Activated CD4-positive, alpha-beta T cell treated with anti-CD3 and anti-CD28 coated beads, Interleukin-2, amount 10 ng/mL, durations not matched to agents 7 days and 5 days (primary cell): ENCODE results near the gene R3HDM4. TPM values are rescaled to one million over a fixed set of nuclear protein-coding genes. Genes with fewer than 3 reads are reported as not detected.
"Not testable (repeated sequence)": the region's sequence is repeated elsewhere in the genome, so short reads cannot be mapped to it uniquely, and the experiment has no call there.

Experiments used
- CTCF ChIA-PET: fragments of 350-600 bp; sonication (Branson Sonifier 250); formaldehyde crosslinking; loops from one replicate; lab custom pipeline; 2021; ENCODE audit warnings: antibody characterized with exemption; lab: Charles Lee
- POLR2A ChIA-PET: fragments of 350-600 bp; sonication (Branson Sonifier 250); formaldehyde crosslinking; loops from one replicate; lab custom pipeline; 2021; ENCODE audit warnings: antibody characterized with exemption; lab: Charles Lee
- DNase-seq: peaks from one replicate; pipeline ENCODE4 v3.0.0-alpha.2; 2020
- H3K27ac Mint-ChIP-seq: one replicate; pipeline ENCODE4 v1.8.0; 2021; ENCODE audit warnings: mild to moderate bottlenecking, moderate library complexity, mixed read lengths
- H3K27me3 Mint-ChIP-seq: one replicate; pipeline ENCODE4 v1.8.0; 2021; ENCODE audit warnings: mixed read lengths
- H3K36me3 Mint-ChIP-seq: one replicate; pipeline ENCODE4 v1.8.0; 2021; ENCODE audit warnings: low read depth, mixed read lengths
- H3K4me1 Mint-ChIP-seq: one replicate; pipeline ENCODE4 v1.8.0; 2021; ENCODE audit warnings: mixed read lengths
- H3K4me3 Mint-ChIP-seq: one replicate; pipeline ENCODE4 v1.8.0; 2021; ENCODE audit warnings: mild to moderate bottlenecking, moderate library complexity, mixed read lengths
- H3K9me3 Mint-ChIP-seq: one replicate; pipeline ENCODE4 v1.8.0; 2021; ENCODE audit warnings: mixed read lengths
- total RNA-seq, 2 experiments: library from RNA; stranded (reverse); gene quantifications; one replicate each; pipeline ENCODE4 v1.2.3, GENCODE V29; 2021

R3HDM4 gene
- total RNA-seq, 2 experiments from 2014 or later = 120 to 121 TPM

DNA sequence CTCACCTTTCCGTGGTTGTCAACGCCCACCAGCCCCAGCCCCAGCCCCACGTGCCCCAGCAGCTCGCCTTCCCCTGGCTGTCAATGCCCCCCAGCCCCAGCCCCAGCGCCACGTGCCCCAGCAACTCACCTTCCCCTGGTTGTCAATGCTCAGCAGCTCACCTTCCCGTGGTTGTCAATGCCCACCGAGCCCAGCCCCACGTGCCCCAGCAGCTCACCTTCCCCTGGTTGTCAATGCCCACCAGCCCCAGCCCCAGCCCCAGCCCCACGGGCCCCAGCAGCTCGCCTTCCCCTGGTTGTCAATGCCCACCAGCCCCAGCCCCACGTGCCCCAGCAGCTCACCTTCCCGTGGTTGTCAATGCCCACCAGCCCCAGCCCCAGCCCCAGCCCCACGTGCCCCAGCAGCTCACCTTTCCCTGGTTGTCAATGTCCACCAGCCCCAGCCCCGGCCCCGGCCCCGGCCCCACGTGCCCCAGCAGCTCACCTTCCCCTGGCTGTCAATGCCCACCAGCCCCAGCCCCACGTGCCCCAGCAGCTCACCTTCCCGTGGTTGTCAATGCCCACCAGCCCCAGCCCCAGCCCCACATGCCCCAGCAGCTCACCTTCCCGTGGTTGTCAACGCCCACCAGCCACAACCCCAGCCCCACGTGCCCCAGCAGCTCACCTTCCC lies 34.9 kb downstream of the R3HDM4 start:
- H3K9me3 Mint-ChIP-seq, DNase-seq, H3K4me1 Mint-ChIP-seq, H3K4me3 Mint-ChIP-seq, H3K27me3 Mint-ChIP-seq, H3K36me3 Mint-ChIP-seq, POLR2A ChIA-PET: not testable (repeated sequence)
- CTCF ChIA-PET = interaction anchor here (1.3 to 1.8 kb wide), 2 partner anchors 13 to 15 kb away, joined by 3 to 6 read pairs; no protein-coding TSS in a partner anchor
- H3K27ac Mint-ChIP-seq = peak overlapping the region; percentile 19

- Mint-ChIP-seq H3K4me3 (no peak overlapping the region), H3K27ac (no peak overlapping the region), H3K4me1 (peaks cover 12% of the 10 kb centered on the region), H3K27me3 (no peaks in the 10 kb centered on the region), H3K9me3 (no peaks in the 10 kb centered on the region), H3K36me3 (peaks cover 7% of the 10 kb centered on the region)
- no peak for DNase-seq
- CTCF ChIA-PET = no interaction called here
- POLR2A ChIA-PET = no interaction called here
Measured at GRCh38 chr19:876780-877314, 36.2 kb downstream of the R3HDM4 start.

- Mint-ChIP-seq H3K4me1 (peaks cover 14% of the 10 kb centered on the region), H3K27me3 (no peaks in the 10 kb centered on the region), H3K36me3 (peaks cover 9% of the 10 kb centered on the region), H3K4me3 (no peak overlapping the region), H3K9me3 (no peaks in the 10 kb centered on the region), H3K27ac (no peak overlapping the region)
- ChIA-PET CTCF (interaction anchor here (1.3 kb wide), 1 partner anchor 33 kb away, joined by 4 read pairs; no protein-coding TSS in a partner anchor), POLR2A (no interaction called here)
- DNase-seq = no peak
Measured at GRCh38 chr19:876089-876488, 36.9 kb downstream of the R3HDM4 start.

- no peak overlapping the region for H3K4me3 Mint-ChIP-seq
- POLR2A ChIA-PET = no interaction called here
- H3K36me3 Mint-ChIP-seq = peaks cover 11% of the 10 kb centered on the region
- DNase-seq = no peak
- no peaks in the 10 kb centered on the region for H3K9me3 Mint-ChIP-seq
- peaks cover 14% of the 10 kb centered on the region for H3K4me1 Mint-ChIP-seq
- H3K27me3 Mint-ChIP-seq = no peaks in the 10 kb centered on the region
- no peak overlapping the region for H3K27ac Mint-ChIP-seq
- CTCF ChIA-PET = interaction anchor here (0.6 to 2.4 kb wide), 7 partner anchors 12 to 167 kb away, joined by 3 to 8 read pairs (median 3); partner anchors contain the start of genes MED16, PALM, RNU6-9 and WDR18
Measured at GRCh38 chr19:875265-875879, 37.6 kb downstream of the R3HDM4 start.

- CTCF ChIA-PET = interaction anchor here (1.0 to 2.4 kb wide), 3 partner anchors 10 to 111 kb away, joined by 4 to 8 read pairs (median 7); partner anchors contain the start of gene WDR18
- DNase-seq = no peak
- no peak overlapping the region for H3K4me3 Mint-ChIP-seq
- H3K27ac Mint-ChIP-seq = no peak overlapping the region
- no peaks in the 10 kb centered on the region for H3K9me3 Mint-ChIP-seq
- H3K4me1 Mint-ChIP-seq = peaks cover 14% of the 10 kb centered on the region
- H3K36me3 Mint-ChIP-seq = peaks cover 18% of the 10 kb centered on the region
- POLR2A ChIA-PET = no interaction called here
- H3K27me3 Mint-ChIP-seq = no peaks in the 10 kb centered on the region
Measured at GRCh38 chr19:873561-874041, 39.4 kb downstream of the R3HDM4 start.

DNA sequence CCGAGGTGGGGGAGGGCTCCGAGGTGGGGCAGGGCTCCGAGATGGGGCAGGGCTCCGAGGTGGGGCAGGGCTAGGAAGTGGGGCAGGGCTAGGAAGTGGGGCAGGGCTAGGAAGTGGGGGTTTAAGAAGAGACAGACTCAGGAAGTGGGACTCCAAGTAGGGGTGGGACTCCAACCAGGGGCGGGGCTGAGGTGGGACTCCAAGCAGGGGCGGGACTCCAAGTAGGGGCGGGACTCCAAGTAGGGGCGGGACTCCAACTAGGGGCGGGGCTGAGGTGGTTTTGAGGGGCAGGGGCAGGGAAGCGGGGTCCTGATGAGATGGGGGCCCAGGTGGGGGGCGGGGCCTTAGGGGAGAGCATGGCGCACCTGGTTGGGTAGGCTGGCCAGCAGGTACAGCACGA lies 39.9 kb downstream of the R3HDM4 start:
- peak overlapping the region; percentile 71 for H3K27ac Mint-ChIP-seq
- no peak overlapping the region for H3K4me3 Mint-ChIP-seq
- CTCF ChIA-PET = interaction anchor here (2.3 to 2.4 kb wide), 2 partner anchors 10 to 111 kb away, joined by 8 read pairs; partner anchors contain the start of gene WDR18
- peak; percentile 90 for DNase-seq
- H3K4me1 Mint-ChIP-seq = peaks cover 14% of the 10 kb centered on the region
- peaks cover 19% of the 10 kb centered on the region for H3K36me3 Mint-ChIP-seq
- no peaks in the 10 kb centered on the region for H3K27me3 Mint-ChIP-seq
- no peaks in the 10 kb centered on the region for H3K9me3 Mint-ChIP-seq
- POLR2A ChIA-PET = interaction anchor here (0.5 kb wide), 1 partner anchor 525 kb away, joined by 3 read pairs; no protein-coding TSS in a partner anchor

GRCh38 chr19:872266-872951 lies 40.6 kb downstream of the R3HDM4 start:
- POLR2A ChIA-PET = interaction anchor here (0.5 kb wide), 1 partner anchor 525 kb away, joined by 3 read pairs; no protein-coding TSS in a partner anchor
- Mint-ChIP-seq H3K36me3 (peaks cover 22% of the 10 kb centered on the region), H3K27me3 (no peaks in the 10 kb centered on the region), H3K27ac (peak overlapping the region; percentile 93), H3K9me3 (no peaks in the 10 kb centered on the region), H3K4me1 (peaks cover 14% of the 10 kb centered on the region), H3K4me3 (peak overlapping the region; percentile 67)
- DNase-seq = peak; percentile 93
- CTCF ChIA-PET = interaction anchor here (0.6 to 2.3 kb wide), 2 partner anchors 9 to 103 kb away, joined by 3 to 8 read pairs; no protein-coding TSS in a partner anchor

GRCh38 chr19:871446-872265 lies 41.4 kb downstream of the R3HDM4 start:
- peaks cover 22% of the 10 kb centered on the region for H3K36me3 Mint-ChIP-seq
- POLR2A ChIA-PET = no interaction called here
- no peak overlapping the region for H3K4me3 Mint-ChIP-seq
- CTCF ChIA-PET = interaction anchor here (0.6 to 2.3 kb wide), 2 partner anchors 8 to 102 kb away, joined by 3 to 8 read pairs; no protein-coding TSS in a partner anchor
- no peak for DNase-seq
- H3K4me1 Mint-ChIP-seq = peaks cover 13% of the 10 kb centered on the region
- peak overlapping the region; percentile 93 for H3K27ac Mint-ChIP-seq
- no peaks in the 10 kb centered on the region for H3K9me3 Mint-ChIP-seq
- no peaks in the 10 kb centered on the region for H3K27me3 Mint-ChIP-seq

- POLR2A ChIA-PET = no interaction called here
Measured at GRCh38 chr19:870963-871401, 42.0 kb downstream of the R3HDM4 start.

GRCh38 chr19:870314-870713 lies 42.7 kb downstream of the R3HDM4 start:
- no peak for DNase-seq
- Mint-ChIP-seq H3K9me3 (no peaks in the 10 kb centered on the region), H3K4me1 (peaks cover 13% of the 10 kb centered on the region), H3K4me3 (no peak overlapping the region), H3K36me3 (peaks cover 22% of the 10 kb centered on the region), H3K27ac (peak overlapping the region; percentile 78), H3K27me3 (no peaks in the 10 kb centered on the region)
- ChIA-PET CTCF (no interaction called here), POLR2A (no interaction called here)

More at GRCh38 chr19:870963-871401, 42.0 kb downstream of the R3HDM4 start:
- Mint-ChIP-seq H3K36me3 (peaks cover 22% of the 10 kb centered on the region), H3K27me3 (no peaks in the 10 kb centered on the region), H3K4me3 (no peak overlapping the region), H3K27ac (no peak overlapping the region), H3K9me3 (no peaks in the 10 kb centered on the region), H3K4me1 (peaks cover 13% of the 10 kb centered on the region)
- DNase-seq = no peak
- CTCF ChIA-PET = interaction anchor here (2.3 kb wide), 1 partner anchor 8 kb away, joined by 8 read pairs; no protein-coding TSS in a partner anchor

- DNase-seq = no peak
- ChIA-PET POLR2A (no interaction called here), CTCF (no interaction called here)
- no peaks in the 10 kb centered on the region for H3K27me3 Mint-ChIP-seq
- no peak overlapping the region for H3K4me3 Mint-ChIP-seq
- H3K36me3 Mint-ChIP-seq = peaks cover 22% of the 10 kb centered on the region
- peaks cover 13% of the 10 kb centered on the region for H3K4me1 Mint-ChIP-seq
- no peaks in the 10 kb centered on the region for H3K9me3 Mint-ChIP-seq
- peak overlapping the region; percentile 64 for H3K27ac Mint-ChIP-seq
Measured at GRCh38 chr19:869245-870177, 43.5 kb downstream of the R3HDM4 start.
